GM23338 (cell line): Measurements from ENCODE around the gene CGREF1. TPM values are rescaled to one million over a fixed set of nuclear protein-coding genes. Genes with fewer than 3 reads are reported as not detected.

Source experiments
- EZH2 ChIP-seq: fragments of 200-600 bp; sonication (generic); IDR thresholded peaks from one replicate; pipeline ENCODE4 v1.8.0; 2017; ENCODE audit warnings: antibody characterized with exemption, mild to moderate bottlenecking, low read depth; ENCODE audit not compliant: unreplicated experiment
- JUNB ChIP-seq: IDR thresholded peaks from one replicate; pipeline ENCODE4 v1.6.1; 2016; ENCODE audit warnings: antibody characterized with exemption; ENCODE audit not compliant: unreplicated experiment
- POLR2AphosphoS5 ChIP-seq: IDR thresholded peaks from 2 replicates; pipeline ENCODE4 v1.6.1; 2016; ENCODE audit warnings: antibody characterized with exemption, low read depth
- ZNF114 ChIP-seq: fragments of 250-450 bp; sonication (Bioruptor Pico); IDR thresholded peaks from 2 replicates; pipeline ENCODE4 v1.5.0; 2020; ENCODE audit warnings: mild to moderate bottlenecking, moderate library complexity
- ZNF331 ChIP-seq: fragments of 250-450 bp; sonication (Bioruptor Pico); IDR thresholded peaks from 2 replicates; pipeline ENCODE4 v1.5.0; 2020; ENCODE audit warnings: low read depth, mild to moderate bottlenecking, moderate library complexity
- polyA plus RNA-seq: library from polyadenylated mRNA; unstranded; fragments of >200 nt; fragmentation: Nextera tagmentation; extraction: Ambion mirVana; gene quantifications from 2 replicates; pipeline ENCODE4 v1.2.1, GENCODE V29; 2016
- total RNA-seq: library from RNA; depleted of rRNA; stranded (reverse); fragments of >200 nt; shearing (Covaris generic); gene quantifications from 2 replicates; pipeline ENCODE4 v1.2.3, GENCODE V29; 2014
- TF ChIP-seq, protein P1 (sequence below): fragments of 250-450 bp; sonication (Bioruptor Pico); IDR thresholded peaks from 2 replicates; pipeline ENCODE4 v1.5.0; 2020; ENCODE audit warnings: mild to moderate bottlenecking, moderate library complexity
- TF ChIP-seq, protein P2 (sequence below): IDR thresholded peaks from 2 replicates; pipeline ENCODE4 v1.6.1; 2016; ENCODE audit warnings: antibody characterized with exemption
- TF ChIP-seq, protein P3 (sequence below): IDR thresholded peaks from one replicate; pipeline ENCODE4 v1.6.1; 2018; ENCODE audit warnings: antibody characterized with exemption; ENCODE audit not compliant: unreplicated experiment

CGREF1 gene
- total and polyA plus RNA-seq, 2 experiments from 2014 or later, result 4.1 to 4.5 TPM

DNA sequence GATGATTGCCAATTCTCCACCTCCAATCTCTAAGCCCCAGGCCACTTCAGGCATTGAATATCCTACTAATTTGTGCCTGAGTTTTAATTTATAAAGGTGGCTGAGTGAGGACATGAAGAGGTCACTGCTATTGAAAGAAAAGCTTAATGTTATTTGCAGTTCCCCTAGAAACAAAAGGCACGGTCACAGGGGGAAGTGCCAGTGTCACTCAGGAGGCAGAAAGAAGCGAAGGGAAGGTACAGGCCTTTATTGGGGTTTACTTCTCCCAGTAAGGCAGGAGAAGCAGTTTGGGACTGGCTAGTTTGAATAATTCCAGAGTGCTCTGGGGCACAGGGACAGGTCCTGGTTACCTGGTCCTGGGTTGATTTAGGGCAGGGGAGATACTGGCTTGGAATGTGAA, 3.0 kb upstream of the CGREF1 start (continued):
- TF ChIP-seq, protein P1, sequence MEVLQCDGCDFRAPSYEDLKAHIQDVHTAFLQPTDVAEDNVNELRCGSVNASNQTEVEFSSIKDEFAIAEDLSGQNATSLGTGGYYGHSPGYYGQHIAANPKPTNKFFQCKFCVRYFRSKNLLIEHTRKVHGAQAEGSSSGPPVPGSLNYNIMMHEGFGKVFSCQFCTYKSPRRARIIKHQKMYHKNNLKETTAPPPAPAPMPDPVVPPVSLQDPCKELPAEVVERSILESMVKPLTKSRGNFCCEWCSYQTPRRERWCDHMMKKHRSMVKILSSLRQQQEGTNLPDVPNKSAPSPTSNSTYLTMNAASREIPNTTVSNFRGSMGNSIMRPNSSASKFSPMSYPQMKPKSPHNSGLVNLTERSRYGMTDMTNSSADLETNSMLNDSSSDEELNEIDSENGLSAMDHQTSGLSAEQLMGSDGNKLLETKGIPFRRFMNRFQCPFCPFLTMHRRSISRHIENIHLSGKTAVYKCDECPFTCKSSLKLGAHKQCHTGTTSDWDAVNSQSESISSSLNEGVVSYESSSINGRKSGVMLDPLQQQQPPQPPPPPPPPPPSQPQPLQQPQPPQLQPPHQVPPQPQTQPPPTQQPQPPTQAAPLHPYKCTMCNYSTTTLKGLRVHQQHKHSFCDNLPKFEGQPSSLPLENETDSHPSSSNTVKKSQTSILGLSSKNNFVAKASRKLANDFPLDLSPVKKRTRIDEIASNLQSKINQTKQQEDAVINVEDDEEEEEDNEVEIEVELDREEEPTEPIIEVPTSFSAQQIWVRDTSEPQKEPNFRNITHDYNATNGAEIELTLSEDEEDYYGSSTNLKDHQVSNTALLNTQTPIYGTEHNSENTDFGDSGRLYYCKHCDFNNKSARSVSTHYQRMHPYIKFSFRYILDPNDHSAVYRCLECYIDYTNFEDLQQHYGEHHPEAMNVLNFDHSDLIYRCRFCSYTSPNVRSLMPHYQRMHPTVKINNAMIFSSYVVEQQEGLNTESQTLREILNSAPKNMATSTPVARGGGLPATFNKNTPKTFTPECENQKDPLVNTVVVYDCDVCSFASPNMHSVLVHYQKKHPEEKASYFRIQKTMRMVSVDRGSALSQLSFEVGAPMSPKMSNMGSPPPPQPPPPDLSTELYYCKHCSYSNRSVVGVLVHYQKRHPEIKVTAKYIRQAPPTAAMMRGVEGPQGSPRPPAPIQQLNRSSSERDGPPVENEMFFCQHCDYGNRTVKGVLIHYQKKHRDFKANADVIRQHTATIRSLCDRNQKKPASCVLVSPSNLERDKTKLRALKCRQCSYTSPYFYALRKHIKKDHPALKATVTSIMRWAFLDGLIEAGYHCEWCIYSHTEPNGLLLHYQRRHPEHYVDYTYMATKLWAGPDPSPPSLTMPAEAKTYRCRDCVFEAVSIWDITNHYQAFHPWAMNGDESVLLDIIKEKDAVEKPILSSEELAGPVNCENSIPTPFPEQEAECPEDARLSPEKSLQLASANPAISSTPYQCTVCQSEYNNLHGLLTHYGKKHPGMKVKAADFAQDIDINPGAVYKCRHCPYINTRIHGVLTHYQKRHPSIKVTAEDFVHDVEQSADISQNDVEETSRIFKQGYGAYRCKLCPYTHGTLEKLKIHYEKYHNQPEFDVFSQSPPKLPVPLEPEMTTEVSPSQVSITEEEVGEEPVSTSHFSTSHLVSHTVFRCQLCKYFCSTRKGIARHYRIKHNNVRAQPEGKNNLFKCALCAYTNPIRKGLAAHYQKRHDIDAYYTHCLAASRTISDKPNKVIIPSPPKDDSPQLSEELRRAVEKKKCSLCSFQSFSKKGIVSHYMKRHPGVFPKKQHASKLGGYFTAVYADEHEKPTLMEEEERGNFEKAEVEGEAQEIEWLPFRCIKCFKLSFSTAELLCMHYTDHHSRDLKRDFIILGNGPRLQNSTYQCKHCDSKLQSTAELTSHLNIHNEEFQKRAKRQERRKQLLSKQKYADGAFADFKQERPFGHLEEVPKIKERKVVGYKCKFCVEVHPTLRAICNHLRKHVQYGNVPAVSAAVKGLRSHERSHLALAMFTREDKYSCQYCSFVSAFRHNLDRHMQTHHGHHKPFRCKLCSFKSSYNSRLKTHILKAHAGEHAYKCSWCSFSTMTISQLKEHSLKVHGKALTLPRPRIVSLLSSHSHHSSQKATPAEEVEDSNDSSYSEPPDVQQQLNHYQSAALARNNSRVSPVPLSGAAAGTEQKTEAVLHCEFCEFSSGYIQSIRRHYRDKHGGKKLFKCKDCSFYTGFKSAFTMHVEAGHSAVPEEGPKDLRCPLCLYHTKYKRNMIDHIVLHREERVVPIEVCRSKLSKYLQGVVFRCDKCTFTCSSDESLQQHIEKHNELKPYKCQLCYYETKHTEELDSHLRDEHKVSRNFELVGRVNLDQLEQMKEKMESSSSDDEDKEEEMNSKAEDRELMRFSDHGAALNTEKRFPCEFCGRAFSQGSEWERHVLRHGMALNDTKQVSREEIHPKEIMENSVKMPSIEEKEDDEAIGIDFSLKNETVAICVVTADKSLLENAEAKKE, result no peak
- TF ChIP-seq, protein P2, sequence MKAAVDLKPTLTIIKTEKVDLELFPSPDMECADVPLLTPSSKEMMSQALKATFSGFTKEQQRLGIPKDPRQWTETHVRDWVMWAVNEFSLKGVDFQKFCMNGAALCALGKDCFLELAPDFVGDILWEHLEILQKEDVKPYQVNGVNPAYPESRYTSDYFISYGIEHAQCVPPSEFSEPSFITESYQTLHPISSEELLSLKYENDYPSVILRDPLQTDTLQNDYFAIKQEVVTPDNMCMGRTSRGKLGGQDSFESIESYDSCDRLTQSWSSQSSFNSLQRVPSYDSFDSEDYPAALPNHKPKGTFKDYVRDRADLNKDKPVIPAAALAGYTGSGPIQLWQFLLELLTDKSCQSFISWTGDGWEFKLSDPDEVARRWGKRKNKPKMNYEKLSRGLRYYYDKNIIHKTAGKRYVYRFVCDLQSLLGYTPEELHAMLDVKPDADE, result no peak
- TF ChIP-seq ZNF331 (CRISPR knock-in tag), result no peak
- TF ChIP-seq JUNB, result no peak
- TF ChIP-seq ZNF114 (CRISPR knock-in tag), result no peak
- TF ChIP-seq POLR2AphosphoS5, result no peak
- TF ChIP-seq EZH2, result no peak
- TF ChIP-seq, protein P3, sequence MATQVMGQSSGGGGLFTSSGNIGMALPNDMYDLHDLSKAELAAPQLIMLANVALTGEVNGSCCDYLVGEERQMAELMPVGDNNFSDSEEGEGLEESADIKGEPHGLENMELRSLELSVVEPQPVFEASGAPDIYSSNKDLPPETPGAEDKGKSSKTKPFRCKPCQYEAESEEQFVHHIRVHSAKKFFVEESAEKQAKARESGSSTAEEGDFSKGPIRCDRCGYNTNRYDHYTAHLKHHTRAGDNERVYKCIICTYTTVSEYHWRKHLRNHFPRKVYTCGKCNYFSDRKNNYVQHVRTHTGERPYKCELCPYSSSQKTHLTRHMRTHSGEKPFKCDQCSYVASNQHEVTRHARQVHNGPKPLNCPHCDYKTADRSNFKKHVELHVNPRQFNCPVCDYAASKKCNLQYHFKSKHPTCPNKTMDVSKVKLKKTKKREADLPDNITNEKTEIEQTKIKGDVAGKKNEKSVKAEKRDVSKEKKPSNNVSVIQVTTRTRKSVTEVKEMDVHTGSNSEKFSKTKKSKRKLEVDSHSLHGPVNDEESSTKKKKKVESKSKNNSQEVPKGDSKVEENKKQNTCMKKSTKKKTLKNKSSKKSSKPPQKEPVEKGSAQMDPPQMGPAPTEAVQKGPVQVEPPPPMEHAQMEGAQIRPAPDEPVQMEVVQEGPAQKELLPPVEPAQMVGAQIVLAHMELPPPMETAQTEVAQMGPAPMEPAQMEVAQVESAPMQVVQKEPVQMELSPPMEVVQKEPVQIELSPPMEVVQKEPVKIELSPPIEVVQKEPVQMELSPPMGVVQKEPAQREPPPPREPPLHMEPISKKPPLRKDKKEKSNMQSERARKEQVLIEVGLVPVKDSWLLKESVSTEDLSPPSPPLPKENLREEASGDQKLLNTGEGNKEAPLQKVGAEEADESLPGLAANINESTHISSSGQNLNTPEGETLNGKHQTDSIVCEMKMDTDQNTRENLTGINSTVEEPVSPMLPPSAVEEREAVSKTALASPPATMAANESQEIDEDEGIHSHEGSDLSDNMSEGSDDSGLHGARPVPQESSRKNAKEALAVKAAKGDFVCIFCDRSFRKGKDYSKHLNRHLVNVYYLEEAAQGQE, result no peak
